Mononuclear cell (primary cell): Measurements from ENCODE around the gene TMEM50B. TPM values are rescaled to one million over a fixed set of nuclear protein-coding genes. Genes with fewer than 3 reads are reported as not detected.
"Not testable (repeated sequence)": the region's sequence is repeated elsewhere in the genome, so short reads cannot be mapped to it uniquely, and the experiment has no call there.

Experiments used
- H3K27me3 ChIP-seq: 2 replicates; pipeline ENCODE4 v1.6.0; 2011; ENCODE audit warnings: low read length, control low read depth; ENCODE audit not compliant: insufficient read depth
- H3K4me1 ChIP-seq: 2 replicates; pipeline ENCODE4 v1.5.1; 2011; ENCODE audit warnings: mild to moderate bottlenecking, low read length, control low read depth; ENCODE audit not compliant: insufficient read depth
- H3K4me3 ChIP-seq: 2 replicates; pipeline ENCODE4 v1.5.1; 2011; ENCODE audit warnings: mild to moderate bottlenecking, low read length, moderate library complexity
- H3K9me3 ChIP-seq: 2 replicates; pipeline ENCODE4 v1.5.1; 2011; ENCODE audit warnings: low read depth, mild to moderate bottlenecking, control low read depth, low read length
- total RNA-seq: library from RNA; depleted of rRNA; stranded (reverse); fragments of >200 nt; gene quantifications from one replicate; pipeline ENCODE4 v1.2.3, GENCODE V29; 2012

The TMEM50B gene
- 50.5 TPM for total RNA-seq

DNA sequence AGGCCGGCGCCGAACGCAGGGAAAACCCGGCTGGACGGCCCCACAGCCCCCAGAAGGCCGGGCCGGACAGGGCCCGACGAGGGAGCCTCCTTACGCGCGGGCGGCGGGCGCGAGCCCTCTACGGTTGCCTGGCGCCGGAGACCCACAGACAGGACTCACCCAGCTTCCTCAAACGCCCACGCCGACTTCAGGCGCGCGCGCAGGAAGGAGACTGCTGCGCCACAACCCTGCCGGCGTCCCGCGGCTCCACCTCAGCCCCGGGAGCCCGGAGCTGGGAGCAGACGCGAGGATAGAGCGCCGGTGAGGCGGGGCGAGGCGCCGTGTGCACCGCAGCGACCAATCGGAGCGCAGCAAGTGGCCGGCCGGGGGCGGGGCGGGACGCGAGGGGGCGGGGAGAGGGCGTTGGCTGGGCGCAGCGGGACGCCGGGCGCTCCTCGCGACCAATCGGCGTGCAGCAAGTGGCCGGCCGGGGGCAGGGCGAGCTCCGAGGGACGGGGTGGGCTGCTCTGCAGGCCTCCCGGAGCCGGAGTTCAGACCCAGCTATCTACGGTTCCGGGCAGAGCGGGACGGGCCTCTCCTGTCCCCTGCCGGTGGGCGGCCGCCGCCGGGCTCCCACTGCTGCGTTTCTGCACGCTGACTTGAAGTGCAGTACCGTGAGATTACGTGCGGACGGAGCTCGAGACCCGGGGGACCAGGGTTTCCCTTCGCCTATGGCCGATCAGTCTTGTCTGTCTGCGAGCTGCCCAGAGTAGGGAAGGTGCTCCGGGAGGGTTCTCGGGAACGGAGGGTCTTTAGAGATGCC, at the start of gene TMEM50B:
TSS of gene TMEM50B (minus strand) at position 296 of the 802 bp plus-strand sequence. CDS start 11,089 bp downstream, outside the sequence.
- Histone ChIP-seq H3K27me3 (no peaks in the 10 kb centered on the region), H3K4me3 (peak within 1 kb of the TSS; percentile 84), H3K9me3 (no peaks in the 10 kb centered on the region), H3K4me1 (peaks cover 17% of the 10 kb centered on the region)

DNA sequence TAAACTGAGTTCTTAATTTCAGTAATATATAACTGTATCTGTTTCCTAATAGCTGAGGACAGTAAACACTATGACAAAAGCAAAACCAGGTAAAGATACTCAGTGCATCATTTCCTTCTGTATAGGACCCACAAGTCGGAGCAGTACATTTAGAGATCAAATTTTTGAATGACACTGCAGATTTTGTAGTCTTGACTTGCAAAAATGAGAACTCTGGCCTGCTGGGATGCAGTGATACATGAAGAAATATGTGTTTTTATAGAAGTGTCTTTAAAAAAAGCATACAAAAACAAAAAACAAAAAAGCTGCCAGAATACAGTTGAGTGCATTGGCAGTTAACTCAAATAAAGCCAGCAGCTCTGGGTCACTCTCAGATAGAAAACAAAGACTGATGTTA, 43.2 kb upstream of the TMEM50B start:
- H3K4me1 ChIP-seq, result peaks cover 8% of the 10 kb centered on the region
- no peak overlapping the region for H3K4me3 ChIP-seq
- H3K9me3 ChIP-seq, result no peaks in the 10 kb centered on the region
- H3K27me3 ChIP-seq, result no peaks in the 10 kb centered on the region

DNA sequence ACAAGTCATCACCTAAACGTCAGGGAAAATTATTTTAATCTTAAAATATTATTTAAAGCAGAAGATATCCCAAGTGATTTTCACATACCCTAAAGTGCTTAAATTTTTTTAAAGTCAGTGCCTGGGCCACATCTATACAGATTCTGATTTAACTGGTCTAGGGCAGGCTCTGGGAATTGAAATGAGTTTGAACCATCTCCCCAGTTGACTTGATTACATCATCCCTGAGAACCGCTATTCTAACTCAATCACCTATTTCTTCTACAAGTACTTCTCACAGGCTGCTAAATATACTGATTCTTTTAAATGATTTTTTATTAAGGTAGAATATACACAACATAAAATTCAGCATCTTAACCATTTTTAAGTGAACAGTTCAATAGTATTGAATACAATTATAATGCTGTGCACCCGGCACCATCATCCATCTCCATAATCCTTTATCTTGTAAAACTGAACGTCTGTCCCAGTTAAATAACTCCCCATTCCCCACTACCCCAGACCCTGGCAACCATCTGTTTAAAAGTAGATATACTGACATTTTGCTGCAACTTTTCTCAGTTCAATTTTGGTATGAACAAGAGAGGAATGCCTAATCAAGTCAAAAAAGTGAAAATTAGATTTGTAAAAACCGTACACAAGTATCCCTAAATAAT, 42.7 kb upstream of the TMEM50B start:
- no peaks in the 10 kb centered on the region for H3K9me3 ChIP-seq
- no peaks in the 10 kb centered on the region for H3K27me3 ChIP-seq
- H3K4me1 ChIP-seq, result peaks cover 8% of the 10 kb centered on the region
- no peak overlapping the region for H3K4me3 ChIP-seq

DNA sequence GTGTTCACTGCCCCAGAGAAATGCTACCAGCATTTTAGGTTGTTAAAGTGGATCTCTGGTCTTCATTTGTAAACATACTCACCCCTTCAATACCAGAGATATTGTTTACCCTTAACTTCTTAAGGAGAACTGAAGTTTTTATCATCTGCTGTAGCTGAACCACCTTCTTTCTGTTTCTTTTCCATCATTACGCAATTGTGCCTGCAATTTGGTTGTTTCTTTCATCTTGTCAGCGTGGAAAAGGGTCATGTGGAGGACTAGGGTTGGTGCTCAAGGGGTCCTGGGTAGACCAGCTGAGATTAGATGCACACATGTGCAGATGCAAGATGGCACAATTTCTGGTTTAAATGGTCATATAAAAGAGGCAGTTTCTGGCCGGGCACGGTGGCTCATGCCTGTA, 39.1 kb upstream of the TMEM50B start:
- Histone ChIP-seq H3K4me3 (no peak overlapping the region), H3K9me3 (no peaks in the 10 kb centered on the region), H3K4me1 (no peaks in the 10 kb centered on the region), H3K27me3 (no peaks in the 10 kb centered on the region)

DNA sequence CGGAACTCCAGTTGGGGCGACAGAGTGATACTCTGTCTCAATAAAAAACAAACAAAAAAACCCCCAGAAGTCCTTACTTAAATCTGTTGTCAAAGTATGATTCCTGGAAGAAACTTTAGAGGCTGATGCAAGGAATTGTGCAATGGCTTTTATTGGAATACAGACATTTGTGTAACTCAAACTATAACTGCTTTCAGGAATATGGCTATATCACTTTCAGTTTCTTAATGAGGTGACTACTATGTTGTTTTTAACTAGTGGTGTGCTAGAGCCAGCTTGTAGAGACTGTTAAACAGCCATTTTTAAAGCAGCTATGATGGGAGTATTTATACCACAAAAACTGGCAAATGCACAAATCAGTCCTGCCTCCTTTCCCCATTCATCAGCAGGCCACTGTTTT, 34.5 kb upstream of the TMEM50B start:
- no peaks in the 10 kb centered on the region for H3K9me3 ChIP-seq
- no peak overlapping the region for H3K4me3 ChIP-seq
- no peaks in the 10 kb centered on the region for H3K27me3 ChIP-seq
- no peaks in the 10 kb centered on the region for H3K4me1 ChIP-seq

DNA sequence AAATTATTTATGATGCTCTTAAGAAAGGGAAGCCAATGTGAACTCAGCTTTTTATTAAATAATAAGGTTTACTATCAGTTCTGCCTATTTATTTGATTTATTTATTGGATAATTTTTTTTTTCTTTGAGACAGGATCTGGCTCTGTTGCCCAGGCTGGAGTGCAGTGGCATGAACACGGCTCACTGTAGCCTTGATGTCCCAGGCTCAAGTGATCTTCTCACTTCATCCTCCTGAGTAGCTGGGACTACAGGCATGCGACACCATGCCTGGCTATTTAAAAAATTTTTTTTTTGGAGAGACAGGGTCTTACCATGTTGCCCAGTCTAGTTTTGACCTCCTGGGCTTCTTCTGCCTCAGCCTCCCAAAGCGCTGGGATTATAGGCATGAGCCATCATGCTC, 32.7 kb upstream of the TMEM50B start:
- H3K4me3 ChIP-seq, result no peak overlapping the region
- no peaks in the 10 kb centered on the region for H3K27me3 ChIP-seq
- H3K9me3 ChIP-seq, result no peaks in the 10 kb centered on the region
- no peaks in the 10 kb centered on the region for H3K4me1 ChIP-seq

DNA sequence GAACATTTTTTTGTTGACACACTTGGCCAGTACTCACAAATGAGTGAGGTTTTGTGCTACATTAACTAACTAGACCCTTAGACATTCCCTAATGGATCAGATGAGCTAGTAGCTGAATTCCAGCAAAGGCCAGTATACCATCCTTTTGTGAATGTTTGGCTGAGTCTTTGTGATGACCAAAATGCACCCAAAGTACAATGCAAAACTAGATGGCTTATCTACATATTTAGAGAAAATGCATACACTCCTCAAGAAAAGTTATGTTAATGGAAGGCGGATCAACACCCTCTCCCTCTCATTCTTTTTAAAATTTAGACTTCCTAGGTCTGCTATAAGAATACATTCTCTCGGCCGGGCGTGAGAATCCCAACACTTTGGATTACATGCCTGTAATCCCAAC, 31.9 kb upstream of the TMEM50B start:
- Histone ChIP-seq H3K4me1 (no peaks in the 10 kb centered on the region), H3K27me3 (no peaks in the 10 kb centered on the region), H3K4me3 (no peak overlapping the region), H3K9me3 (no peaks in the 10 kb centered on the region)

DNA sequence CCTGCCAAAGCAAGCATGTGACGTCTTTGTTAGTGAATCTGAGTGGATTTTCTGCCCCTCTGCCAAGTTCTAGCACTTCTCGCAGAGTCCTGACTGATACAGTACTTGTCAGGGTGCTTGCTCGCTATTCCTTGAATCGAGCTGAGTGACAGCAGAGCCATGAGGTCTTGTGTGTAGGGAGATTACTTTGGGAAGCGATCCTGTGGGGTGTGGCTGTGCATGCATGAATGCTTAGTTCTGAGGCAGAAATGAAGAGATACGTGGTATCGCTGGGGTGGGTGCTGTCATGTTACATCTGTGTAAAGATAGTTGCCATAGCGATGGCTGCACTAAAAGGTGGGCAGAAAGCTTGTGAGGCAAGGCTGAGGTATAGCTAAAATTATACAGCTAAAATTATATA, 31.1 kb upstream of the TMEM50B start:
- Histone ChIP-seq H3K27me3 (no peaks in the 10 kb centered on the region), H3K4me3 (no peak overlapping the region), H3K4me1 (no peaks in the 10 kb centered on the region), H3K9me3 (no peaks in the 10 kb centered on the region)

DNA sequence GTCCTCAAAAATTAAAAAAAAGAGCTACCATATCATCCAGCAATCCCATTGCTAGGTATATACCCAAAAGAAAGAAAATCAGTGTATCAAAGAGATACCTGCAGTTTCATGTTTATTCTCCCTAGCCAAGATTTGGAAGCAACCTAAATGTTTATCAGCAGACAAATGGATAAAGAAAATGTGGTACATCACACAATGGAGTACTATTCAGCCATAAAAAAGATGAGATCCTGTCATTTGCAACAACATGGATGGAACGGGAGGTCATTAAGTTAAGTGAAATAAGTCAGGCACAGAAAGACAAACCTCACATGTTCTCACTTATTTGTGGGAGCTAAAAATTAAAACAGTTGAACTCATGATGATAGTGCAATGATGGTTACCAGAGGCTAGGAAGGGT, 27.2 kb upstream of the TMEM50B start:
- H3K4me1 ChIP-seq, H3K27me3 ChIP-seq, H3K9me3 ChIP-seq, H3K4me3 ChIP-seq: not testable (repeated sequence)

DNA sequence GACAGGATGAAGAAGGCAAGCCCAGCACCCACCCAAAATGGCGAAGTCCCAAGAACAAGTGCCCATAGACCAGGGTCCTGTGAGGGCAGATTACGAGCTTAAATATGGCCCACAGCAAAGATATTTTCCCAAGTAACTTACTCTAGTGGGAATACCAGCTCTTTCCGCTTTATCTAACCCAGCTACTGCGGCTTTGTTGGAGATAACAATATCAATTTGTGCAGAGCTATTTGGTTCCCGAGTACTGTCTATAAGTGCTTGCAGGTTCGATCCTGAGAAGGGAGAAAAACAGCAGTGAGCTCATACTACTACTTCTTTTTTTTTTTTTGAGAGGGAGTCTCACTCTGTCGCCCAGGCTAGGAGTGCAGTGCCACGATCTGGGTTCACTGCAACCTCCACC, 26.1 kb upstream of the TMEM50B start:
- H3K9me3 ChIP-seq, result no peaks in the 10 kb centered on the region

DNA sequence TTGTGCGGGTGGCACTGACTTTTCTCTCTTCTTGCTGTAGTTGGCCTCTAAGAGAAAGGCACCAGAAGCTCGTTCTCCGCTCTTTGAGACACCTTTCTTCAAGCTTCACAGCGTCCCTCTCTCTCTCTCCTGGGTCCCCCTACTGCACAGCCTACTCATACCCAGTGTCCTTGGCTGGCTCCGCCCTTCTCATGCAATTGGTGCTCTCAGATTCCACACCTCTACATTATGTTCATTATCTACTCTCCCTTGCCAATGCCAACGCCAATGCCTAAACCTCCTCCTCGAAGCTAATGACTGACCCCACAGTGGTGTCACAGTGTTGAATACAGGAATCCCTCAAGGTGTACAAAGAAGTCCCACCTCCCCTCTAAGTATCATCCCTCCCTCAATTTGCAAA, 16.6 kb upstream of the TMEM50B start:
- Histone ChIP-seq H3K4me3 (no peak overlapping the region), H3K27me3 (no peaks in the 10 kb centered on the region), H3K4me1 (peaks cover 10% of the 10 kb centered on the region), H3K9me3 (no peaks in the 10 kb centered on the region)

More for the DNA sequence above, 26.1 kb upstream of the TMEM50B start:
- Histone ChIP-seq H3K4me1 (no peaks in the 10 kb centered on the region), H3K27me3 (no peaks in the 10 kb centered on the region), H3K4me3 (no peak overlapping the region)

DNA sequence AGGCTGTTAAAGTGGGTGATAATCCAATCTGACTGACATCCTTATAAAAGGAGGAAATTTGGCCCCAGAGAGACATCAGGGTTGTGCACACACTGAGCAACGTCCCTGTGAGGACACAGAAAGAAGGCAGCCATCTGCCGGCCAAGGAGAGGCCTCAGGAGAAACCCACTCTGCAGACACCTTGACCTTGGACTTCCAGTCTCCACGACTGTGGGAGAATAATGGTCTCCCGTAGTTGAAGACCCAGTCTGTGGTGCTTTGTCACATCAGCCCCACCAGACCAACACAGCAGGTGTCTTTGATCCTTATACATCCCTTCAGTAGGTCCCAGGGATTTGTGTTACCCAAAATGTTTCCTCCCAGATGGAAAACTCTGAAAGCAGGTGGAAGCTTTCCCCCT, 16.0 kb upstream of the TMEM50B start:
- peaks cover 16% of the 10 kb centered on the region for H3K4me1 ChIP-seq
- H3K27me3 ChIP-seq, result no peaks in the 10 kb centered on the region
- no peak overlapping the region for H3K4me3 ChIP-seq
- no peaks in the 10 kb centered on the region for H3K9me3 ChIP-seq

DNA sequence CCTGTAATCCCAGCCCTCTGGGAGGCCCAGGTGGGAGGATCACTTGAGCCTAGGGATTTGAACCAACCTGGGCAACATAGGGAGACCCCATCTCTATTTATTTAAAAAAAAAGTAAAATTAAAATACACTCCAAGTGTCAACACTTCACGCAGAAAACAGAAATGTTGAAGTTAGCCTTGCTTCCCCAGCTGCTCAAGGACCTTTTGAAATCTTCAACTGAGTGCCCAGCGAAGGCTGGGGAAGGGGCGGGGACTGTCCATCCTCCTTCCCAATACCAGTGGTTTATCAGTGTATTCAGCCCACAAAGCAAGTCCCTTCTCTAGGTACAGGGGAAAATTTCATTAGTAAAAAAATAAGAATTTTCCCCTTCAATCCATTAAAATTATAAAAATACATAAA, 14.0 kb upstream of the TMEM50B start:
- Histone ChIP-seq H3K27me3 (no peaks in the 10 kb centered on the region), H3K4me1 (peaks cover 17% of the 10 kb centered on the region), H3K4me3 (no peak overlapping the region), H3K9me3 (no peaks in the 10 kb centered on the region)

DNA sequence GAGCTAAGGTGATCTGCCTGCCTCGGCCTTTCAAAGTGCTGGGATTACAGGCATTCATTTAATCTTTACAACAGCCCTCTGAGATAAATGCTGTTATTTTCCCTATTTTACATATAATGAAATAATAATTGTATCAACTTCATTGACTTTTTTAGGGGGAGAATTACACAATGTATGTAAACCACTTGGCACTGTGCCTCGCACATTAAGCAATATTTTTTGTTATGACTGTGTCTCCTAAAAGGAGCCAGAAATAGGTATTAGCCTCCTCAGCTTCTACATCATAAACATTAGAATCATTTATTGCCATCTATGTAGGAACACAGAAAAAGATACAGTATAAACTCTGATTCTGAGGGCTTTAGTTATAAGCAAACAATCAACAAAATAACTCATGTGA, 12.8 kb upstream of the TMEM50B start:
- Histone ChIP-seq H3K4me1 (peaks cover 17% of the 10 kb centered on the region), H3K27me3 (no peaks in the 10 kb centered on the region), H3K4me3 (no peak overlapping the region), H3K9me3 (no peaks in the 10 kb centered on the region)

DNA sequence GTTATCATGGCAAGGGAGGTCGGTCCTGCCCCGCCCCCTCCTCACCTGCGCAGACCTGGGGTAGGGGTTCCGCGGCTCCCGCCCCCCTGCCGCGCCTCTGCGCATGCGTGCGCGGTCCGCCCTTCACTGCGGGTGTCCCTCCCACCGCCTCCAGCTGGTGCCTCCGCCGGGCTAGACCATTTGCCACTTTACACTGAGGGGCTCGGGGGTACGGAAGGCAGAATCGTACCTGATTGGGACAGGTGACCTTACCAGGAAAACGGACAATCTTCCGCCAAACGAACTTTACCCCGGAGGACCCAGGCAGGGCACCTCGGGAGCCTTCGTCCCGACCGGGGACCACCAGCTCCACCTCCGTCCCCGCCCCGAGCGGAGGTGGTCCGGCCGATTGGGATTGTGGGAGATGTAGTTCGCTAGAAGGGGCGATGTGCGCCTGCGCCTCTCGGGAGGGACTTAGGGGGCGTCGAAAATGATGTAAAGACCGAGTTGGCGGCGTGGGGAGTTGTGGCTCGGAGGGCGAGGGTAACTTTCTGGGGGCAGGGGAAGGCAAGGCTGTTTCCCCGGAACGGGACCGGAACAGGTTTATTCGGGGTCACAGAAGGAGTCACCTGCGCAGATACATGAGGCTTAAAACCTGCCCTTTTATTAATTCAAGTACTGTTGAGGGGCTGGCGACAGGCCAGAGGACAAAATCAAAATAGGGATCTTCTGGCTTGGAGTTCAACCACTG, 11.8 kb upstream of the TMEM50B start, which contains the start of gene DNAJC28:
TSS of gene DNAJC28 (minus strand) at position 344 of the 730 bp plus-strand sequence. CDS start 2,323 bp downstream, outside the sequence.
- H3K4me3 ChIP-seq, result peak within 1 kb of the TSS; percentile 87
- H3K27me3 ChIP-seq, result no peaks in the 10 kb centered on the region
- peaks cover 17% of the 10 kb centered on the region for H3K4me1 ChIP-seq
- H3K9me3 ChIP-seq, result no peaks in the 10 kb centered on the region
